Measurements from ENCODE around the gene KBTBD8. TPM values are rescaled to one million over a fixed set of nuclear protein-coding genes. Genes with fewer than 3 reads are reported as not detected.

Gene KBTBD8, protein sequence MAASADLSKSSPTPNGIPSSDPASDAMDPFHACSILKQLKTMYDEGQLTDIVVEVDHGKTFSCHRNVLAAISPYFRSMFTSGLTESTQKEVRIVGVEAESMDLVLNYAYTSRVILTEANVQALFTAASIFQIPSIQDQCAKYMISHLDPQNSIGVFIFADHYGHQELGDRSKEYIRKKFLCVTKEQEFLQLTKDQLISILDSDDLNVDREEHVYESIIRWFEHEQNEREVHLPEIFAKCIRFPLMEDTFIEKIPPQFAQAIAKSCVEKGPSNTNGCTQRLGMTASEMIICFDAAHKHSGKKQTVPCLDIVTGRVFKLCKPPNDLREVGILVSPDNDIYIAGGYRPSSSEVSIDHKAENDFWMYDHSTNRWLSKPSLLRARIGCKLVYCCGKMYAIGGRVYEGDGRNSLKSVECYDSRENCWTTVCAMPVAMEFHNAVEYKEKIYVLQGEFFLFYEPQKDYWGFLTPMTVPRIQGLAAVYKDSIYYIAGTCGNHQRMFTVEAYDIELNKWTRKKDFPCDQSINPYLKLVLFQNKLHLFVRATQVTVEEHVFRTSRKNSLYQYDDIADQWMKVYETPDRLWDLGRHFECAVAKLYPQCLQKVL
- 1.2 and 1.3 TPM in 2 replicates for total RNA-seq

DNA sequence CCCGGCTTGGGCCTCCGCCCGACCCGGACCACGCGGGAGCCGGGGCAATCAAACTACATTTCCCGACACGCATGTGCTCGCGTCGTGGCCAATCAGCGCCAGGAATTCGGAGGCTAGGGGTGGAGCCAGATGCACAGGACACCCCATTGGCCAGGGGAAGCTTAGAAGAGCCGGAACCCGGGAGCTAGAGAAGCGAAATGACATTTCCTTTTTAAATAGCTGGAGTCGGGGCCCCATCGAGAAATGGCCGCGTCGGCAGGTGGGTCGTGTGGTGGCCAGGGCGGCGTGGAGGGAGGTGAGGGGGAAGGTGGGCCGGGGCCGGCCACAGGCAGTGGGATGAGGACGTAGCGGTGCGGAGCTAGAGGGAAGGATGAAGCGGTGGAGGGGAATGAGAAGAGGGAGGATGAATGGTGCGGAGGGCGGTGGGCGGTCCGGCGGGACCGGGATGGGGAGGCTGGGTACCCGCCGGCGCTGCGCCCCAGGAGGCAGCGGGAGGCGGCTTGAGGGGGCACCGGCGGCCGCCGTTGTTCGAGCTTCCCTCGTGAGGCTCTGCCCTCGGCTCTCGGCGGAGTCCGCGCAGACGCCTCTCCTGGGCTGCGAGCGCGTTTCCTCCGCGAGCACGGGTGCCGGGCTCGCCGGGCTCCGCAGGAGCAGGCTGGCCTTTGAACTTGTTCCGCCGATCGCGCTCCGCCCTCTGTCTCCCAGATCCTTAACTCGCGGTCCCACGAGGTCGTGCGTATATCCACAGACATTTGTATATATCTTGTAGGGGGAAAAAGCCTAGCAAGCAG is at the start of gene KBTBD8:
Gene KBTBD8, plus strand, starts transcription at position 195 of the 791 bp plus-strand sequence. Its CDS starts 49 bp downstream, at position 244.

All from airway epithelial cell (primary cell).